GM12878 (cell line): Measurements from ENCODE around the gene SPATA25. TPM values are rescaled to one million over a fixed set of nuclear protein-coding genes. Genes with fewer than 3 reads are reported as not detected.
A peak's percentile ranks its signal among the peaks of the same experiment; 100 is the strongest.

Experiments
- BACH1 ChIP-seq: fragments of 450-650 bp; IDR thresholded peaks from 2 replicates; pipeline ENCODE4 v1.6.1; 2017; ENCODE audit warnings: mild to moderate bottlenecking, borderline replicate concordance
- BCL3 ChIP-seq: IDR thresholded peaks from 2 replicates; pipeline ENCODE4 v1.6.1; 2011; ENCODE audit warnings: borderline replicate concordance, low read depth, mild to moderate bottlenecking, moderate library complexity, low read length; ENCODE audit not compliant: insufficient read depth, poor library complexity, severe bottlenecking
- BMI1 ChIP-seq: fragments of 450-650 bp; IDR thresholded peaks from 2 replicates; pipeline ENCODE4 v1.6.1; 2016; ENCODE audit warnings: mild to moderate bottlenecking, moderate library complexity, borderline replicate concordance
- FOXK2 ChIP-seq: fragments of 450-650 bp; IDR thresholded peaks from 2 replicates; pipeline ENCODE4 v1.6.1; 2017; ENCODE audit warnings: mild to moderate bottlenecking, moderate library complexity
- FOXM1 ChIP-seq: IDR thresholded peaks from 2 replicates; pipeline ENCODE4 v1.6.1; 2012; ENCODE audit warnings: low read depth, mild to moderate bottlenecking, inconsistent platforms, low read length, moderate library complexity
- GATAD2B ChIP-seq: fragments of 450-650 bp; conservative IDR thresholded peaks from 2 replicates; pipeline ENCODE4 v1.6.1; 2017; ENCODE audit warnings: low read depth, mild to moderate bottlenecking, moderate library complexity
- IKZF1 ChIP-seq: fragments of 450-650 bp; conservative IDR thresholded peaks from 2 replicates; pipeline ENCODE4 v1.6.1; 2017; ENCODE audit warnings: antibody characterized with exemption, mild to moderate bottlenecking
- KAT2A ChIP-seq: conservative IDR thresholded peaks from 2 replicates; pipeline ENCODE4 v1.6.1; 2011; ENCODE audit warnings: low read depth, low read length; ENCODE audit not compliant: control insufficient read depth
- MEF2A ChIP-seq: IDR thresholded peaks from 2 replicates; pipeline ENCODE4 v1.6.1; 2011; ENCODE audit warnings: low read depth, mild to moderate bottlenecking, low read length, moderate library complexity; ENCODE audit not compliant: insufficient read depth
- NBN ChIP-seq: fragments of 450-650 bp; IDR thresholded peaks from 2 replicates; pipeline ENCODE4 v1.6.1; 2016
- NFIC ChIP-seq: IDR thresholded peaks from 2 replicates; pipeline ENCODE4 v1.6.1; 2012; ENCODE audit warnings: low read depth, mild to moderate bottlenecking, inconsistent platforms, low read length, moderate library complexity
- RAD21 ChIP-seq: IDR thresholded peaks from 2 replicates; pipeline ENCODE4 v1.6.1; 2011; ENCODE audit warnings: mild to moderate bottlenecking, low read depth, low read length, moderate library complexity; ENCODE audit not compliant: insufficient read depth
- SIX5 ChIP-seq: IDR thresholded peaks from 2 replicates; pipeline ENCODE4 v1.6.1; 2011; ENCODE audit warnings: mild to moderate bottlenecking, low read depth, low read length, moderate library complexity; ENCODE audit not compliant: severe bottlenecking
- SMAD1 ChIP-seq: fragments of 450-650 bp; IDR thresholded peaks from 2 replicates; pipeline ENCODE4 v1.6.1; 2018; ENCODE audit warnings: mild to moderate bottlenecking, low read depth; ENCODE audit not compliant: partially characterized antibody
- SMAD5 ChIP-seq: IDR thresholded peaks from 2 replicates; pipeline ENCODE4 v1.6.1; 2016; ENCODE audit warnings: antibody characterized with exemption, low read depth
- SREBF2 ChIP-seq: IDR thresholded peaks from 2 replicates; pipeline ENCODE4 v1.6.1; 2012; ENCODE audit warnings: mild to moderate bottlenecking, low read length
- USF2 ChIP-seq: IDR thresholded peaks from 2 replicates; pipeline ENCODE4 v1.6.1; 2011; ENCODE audit warnings: low read depth, low read length, improper control_type of control experiment, borderline replicate concordance
- YY1 ChIP-seq: IDR thresholded peaks from 2 replicates; pipeline ENCODE4 v1.6.1; 2011; ENCODE audit warnings: low read depth, mild to moderate bottlenecking, low read length
- ZNF217 ChIP-seq: fragments of 450-650 bp; IDR thresholded peaks from 2 replicates; pipeline ENCODE4 v1.6.1; 2017; ENCODE audit warnings: antibody characterized with exemption, mild to moderate bottlenecking
- ZNF384 ChIP-seq: IDR thresholded peaks from 2 replicates; pipeline ENCODE4 v1.6.1; 2012; ENCODE audit warnings: low read depth, mild to moderate bottlenecking, low read length, improper control_type of control experiment, borderline replicate concordance
- polyA plus RNA-seq, 11 experiments: library from polyadenylated mRNA; depleted of rRNA in 4 of 11; unstranded in 6 of 11; stranded (reverse) in 5 of 11; fragments of >200 nt; fragmentation: Nextera tagmentation in 4 of 11; fragmentation: Illumina TruSeq in 1 of 11; extraction: Ambion mirVana in 4 of 11; extraction: Trizol in 1 of 11; gene quantifications; 1 replicate in 1 of 11; 2 replicates in 10 of 11; pipeline versions ENCODE4 v1.2.1 to v1.2.3, GENCODE V29; 2011 to 2016; ENCODE audit warnings: inconsistent platforms in 2 of 11, missing spikeins in 2 of 11, low read depth in 1 of 11
- total RNA-seq, 4 experiments: library from RNA; depleted of rRNA in 3 of 4; stranded (reverse); fragments of >200 nt in 3 of 4; fragmentation: Illumina TruSeq in 1 of 4; extraction: Trizol in 1 of 4; gene quantifications; 2 replicates each; pipeline versions ENCODE4 v1.2.1 to v1.2.3, GENCODE V29; 2013 to 2021
- TF ChIP-seq, protein P1 (sequence below): fragments of 450-650 bp; IDR thresholded peaks from 2 replicates; pipeline ENCODE4 v1.6.1; 2016; ENCODE audit warnings: mild to moderate bottlenecking
- TF ChIP-seq, protein P2 (sequence below): fragments of 450-650 bp; IDR thresholded peaks from 2 replicates; pipeline ENCODE4 v1.6.1; 2016; ENCODE audit warnings: mild to moderate bottlenecking
- TF ChIP-seq, protein P3 (sequence below): fragments of 450-650 bp; formaldehyde crosslinking; IDR thresholded peaks from 2 replicates; pipeline ENCODE4 v1.4.0; 2022; ENCODE audit warnings: mild to moderate bottlenecking, moderate library complexity

The SPATA25 gene
- total and polyA plus RNA-seq, 10 of the 15 experiments (the other 5 are each of a cell fraction or from before 2014, with no cell fraction given): 0.28 to 2.9 (median 1.3) TPM; not detected in 3

DNA sequence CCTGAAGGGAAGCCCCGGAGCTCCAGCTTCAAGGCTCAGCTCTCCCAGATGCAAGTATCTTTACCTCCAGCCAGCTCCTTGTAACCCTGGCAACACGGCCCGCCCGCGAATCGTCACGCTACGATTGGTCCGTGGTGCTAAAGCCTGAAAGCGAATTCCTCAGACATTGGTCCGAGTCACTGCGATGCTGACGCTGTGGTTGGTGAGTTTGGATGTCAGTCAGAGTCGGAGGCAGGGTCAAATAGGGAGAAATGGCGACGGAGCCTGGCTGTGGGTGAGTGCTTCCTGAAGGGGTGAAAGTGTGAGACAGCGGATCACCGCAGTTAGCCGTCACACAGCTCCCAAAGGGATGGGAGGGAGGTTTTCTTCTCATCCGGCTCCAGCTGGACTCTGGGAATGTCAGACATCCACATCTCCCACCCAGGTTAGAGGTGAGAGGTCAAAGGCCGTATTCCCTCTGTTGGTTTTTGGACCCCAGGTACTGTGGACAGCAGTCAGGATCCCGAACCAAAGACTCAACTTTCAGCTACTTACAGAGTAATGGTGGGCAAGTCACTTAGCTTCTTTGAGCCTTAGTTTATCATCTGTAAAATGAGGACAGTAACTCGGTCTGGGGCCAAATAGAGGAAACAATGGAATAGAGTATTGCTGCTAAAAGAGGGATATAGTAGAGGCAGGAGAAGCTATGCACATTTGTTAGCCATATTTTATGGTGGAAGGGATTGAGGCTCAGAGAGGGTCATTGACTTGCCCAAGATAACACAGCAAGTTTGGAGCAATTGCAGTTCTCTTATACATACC lies 6.2 kb downstream of the SPATA25 start, which contains the start of gene ZSWIM1 (continued):
- TF ChIP-seq BMI1: peak; percentile 98
- TF ChIP-seq SIX5: no peak
- TF ChIP-seq SMAD5: peak; percentile 89
- no peak for TF ChIP-seq BCL3
- no peak for TF ChIP-seq MEF2A
- no peak for TF ChIP-seq USF2
- TF ChIP-seq ZNF217: no peak
- peak; percentile 82 for TF ChIP-seq GATAD2B
- no peak for TF ChIP-seq ZNF384
- no peak for TF ChIP-seq FOXM1
- peak; percentile 62; the same call in 1 of the 2 replicates for TF ChIP-seq BACH1
- TF ChIP-seq IKZF1: peak; percentile 80
- TF ChIP-seq, protein P1, sequence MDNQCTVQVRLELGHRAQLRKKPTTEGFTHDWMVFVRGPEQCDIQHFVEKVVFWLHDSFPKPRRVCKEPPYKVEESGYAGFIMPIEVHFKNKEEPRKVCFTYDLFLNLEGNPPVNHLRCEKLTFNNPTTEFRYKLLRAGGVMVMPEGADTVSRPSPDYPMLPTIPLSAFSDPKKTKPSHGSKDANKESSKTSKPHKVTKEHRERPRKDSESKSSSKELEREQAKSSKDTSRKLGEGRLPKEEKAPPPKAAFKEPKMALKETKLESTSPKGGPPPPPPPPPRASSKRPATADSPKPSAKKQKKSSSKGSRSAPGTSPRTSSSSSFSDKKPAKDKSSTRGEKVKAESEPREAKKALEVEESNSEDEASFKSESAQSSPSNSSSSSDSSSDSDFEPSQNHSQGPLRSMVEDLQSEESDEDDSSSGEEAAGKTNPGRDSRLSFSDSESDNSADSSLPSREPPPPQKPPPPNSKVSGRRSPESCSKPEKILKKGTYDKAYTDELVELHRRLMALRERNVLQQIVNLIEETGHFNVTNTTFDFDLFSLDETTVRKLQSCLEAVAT: no peak; the same call in 1 of the 2 replicates
- peak; percentile 98 for TF ChIP-seq YY1
- peak; percentile 51; the same call in 1 of the 2 replicates for TF ChIP-seq NBN
- TF ChIP-seq FOXK2: no peak
- TF ChIP-seq RAD21: no peak
- TF ChIP-seq SREBF2: no peak
- no peak for TF ChIP-seq KAT2A
- TF ChIP-seq, protein P2, sequence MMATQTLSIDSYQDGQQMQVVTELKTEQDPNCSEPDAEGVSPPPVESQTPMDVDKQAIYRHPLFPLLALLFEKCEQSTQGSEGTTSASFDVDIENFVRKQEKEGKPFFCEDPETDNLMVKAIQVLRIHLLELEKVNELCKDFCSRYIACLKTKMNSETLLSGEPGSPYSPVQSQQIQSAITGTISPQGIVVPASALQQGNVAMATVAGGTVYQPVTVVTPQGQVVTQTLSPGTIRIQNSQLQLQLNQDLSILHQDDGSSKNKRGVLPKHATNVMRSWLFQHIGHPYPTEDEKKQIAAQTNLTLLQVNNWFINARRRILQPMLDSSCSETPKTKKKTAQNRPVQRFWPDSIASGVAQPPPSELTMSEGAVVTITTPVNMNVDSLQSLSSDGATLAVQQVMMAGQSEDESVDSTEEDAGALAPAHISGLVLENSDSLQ: peak; percentile 100
- TF ChIP-seq, protein P3, sequence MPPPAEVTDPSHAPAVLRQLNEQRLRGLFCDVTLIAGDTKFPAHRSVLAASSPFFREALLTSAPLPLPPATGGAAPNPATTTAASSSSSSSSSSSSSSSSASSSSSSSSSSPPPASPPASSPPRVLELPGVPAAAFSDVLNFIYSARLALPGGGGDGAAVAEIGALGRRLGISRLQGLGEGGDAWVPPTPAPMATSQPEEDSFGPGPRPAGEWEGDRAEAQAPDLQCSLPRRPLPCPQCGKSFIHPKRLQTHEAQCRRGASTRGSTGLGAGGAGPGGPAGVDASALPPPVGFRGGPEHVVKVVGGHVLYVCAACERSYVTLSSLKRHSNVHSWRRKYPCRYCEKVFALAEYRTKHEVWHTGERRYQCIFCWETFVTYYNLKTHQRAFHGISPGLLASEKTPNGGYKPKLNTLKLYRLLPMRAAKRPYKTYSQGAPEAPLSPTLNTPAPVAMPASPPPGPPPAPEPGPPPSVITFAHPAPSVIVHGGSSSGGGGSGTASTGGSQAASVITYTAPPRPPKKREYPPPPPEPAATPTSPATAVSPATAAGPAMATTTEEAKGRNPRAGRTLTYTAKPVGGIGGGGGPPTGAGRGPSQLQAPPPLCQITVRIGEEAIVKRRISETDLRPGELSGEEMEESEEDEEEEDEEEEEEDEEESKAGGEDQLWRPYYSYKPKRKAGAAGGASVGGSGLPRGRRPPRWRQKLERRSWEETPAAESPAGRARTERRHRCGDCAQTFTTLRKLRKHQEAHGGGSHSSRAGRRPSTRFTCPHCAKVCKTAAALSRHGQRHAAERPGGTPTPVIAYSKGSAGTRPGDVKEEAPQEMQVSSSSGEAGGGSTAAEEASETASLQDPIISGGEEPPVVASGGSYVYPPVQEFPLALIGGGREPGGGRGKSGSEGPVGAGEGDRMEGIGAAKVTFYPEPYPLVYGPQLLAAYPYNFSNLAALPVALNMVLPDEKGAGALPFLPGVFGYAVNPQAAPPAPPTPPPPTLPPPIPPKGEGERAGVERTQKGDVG (CRISPR knock-in tag): no peak
- TF ChIP-seq NFIC: no peak
- TF ChIP-seq SMAD1: no peak
